Mucosa of rectum (tissue), 2 donors: ENCODE measurements around the gene IL5.

Experiments used
- H3K27ac ChIP-seq, 2 donors: one replicate each; pipeline ENCODE4 v1.7.0; 2013; ENCODE audit warnings: inconsistent platforms in 2 of 2, low read depth in 2 of 2, low read length in 2 of 2
- H3K27me3 ChIP-seq, 2 donors: one replicate each; pipeline ENCODE4 v1.7.0; 2013; ENCODE audit warnings: low read length in 2 of 2; ENCODE audit not compliant: control insufficient read depth in 2 of 2, insufficient read depth in 2 of 2
- H3K36me3 ChIP-seq, 2 donors: one replicate each; pipeline ENCODE4 v1.7.0; 2013; ENCODE audit warnings: low read length in 2 of 2; ENCODE audit not compliant: control insufficient read depth in 2 of 2, insufficient read depth in 2 of 2
- H3K4me1 ChIP-seq, 2 donors: one replicate each; pipeline ENCODE4 v1.7.0; 2013; ENCODE audit warnings: low read length in 2 of 2, mild to moderate bottlenecking in 1 of 2; ENCODE audit not compliant: control insufficient read depth in 2 of 2, insufficient read depth in 2 of 2
- H3K4me3 ChIP-seq, 2 donors: one replicate each; pipeline ENCODE4 v1.7.0; 2013; ENCODE audit warnings: low read length in 2 of 2
- H3K9ac ChIP-seq, 2 donors: one replicate each; pipeline ENCODE4 v1.7.0; 2013; ENCODE audit warnings: low read length in 2 of 2, low read depth in 1 of 2, mild to moderate bottlenecking in 1 of 2
- H3K9me3 ChIP-seq, 2 donors: one replicate each; pipeline ENCODE4 v1.7.0; 2013; ENCODE audit warnings: low read length in 2 of 2; ENCODE audit not compliant: control insufficient read depth in 2 of 2
- donor health status: healthy.
- donor health status: Normal muscosa, but diverticular disease.

The IL5 gene

GRCh38 chr5:132500244-132500930 is 42.9 kb downstream of the IL5 start:
- Histone ChIP-seq H3K27me3 (no peaks in the 10 kb centered on the region), H3K9ac (peak overlapping the region; percentile 61 to 63), H3K4me1 (peaks cover 73 to 80% of the 10 kb centered on the region in 2 donors)

DNA sequence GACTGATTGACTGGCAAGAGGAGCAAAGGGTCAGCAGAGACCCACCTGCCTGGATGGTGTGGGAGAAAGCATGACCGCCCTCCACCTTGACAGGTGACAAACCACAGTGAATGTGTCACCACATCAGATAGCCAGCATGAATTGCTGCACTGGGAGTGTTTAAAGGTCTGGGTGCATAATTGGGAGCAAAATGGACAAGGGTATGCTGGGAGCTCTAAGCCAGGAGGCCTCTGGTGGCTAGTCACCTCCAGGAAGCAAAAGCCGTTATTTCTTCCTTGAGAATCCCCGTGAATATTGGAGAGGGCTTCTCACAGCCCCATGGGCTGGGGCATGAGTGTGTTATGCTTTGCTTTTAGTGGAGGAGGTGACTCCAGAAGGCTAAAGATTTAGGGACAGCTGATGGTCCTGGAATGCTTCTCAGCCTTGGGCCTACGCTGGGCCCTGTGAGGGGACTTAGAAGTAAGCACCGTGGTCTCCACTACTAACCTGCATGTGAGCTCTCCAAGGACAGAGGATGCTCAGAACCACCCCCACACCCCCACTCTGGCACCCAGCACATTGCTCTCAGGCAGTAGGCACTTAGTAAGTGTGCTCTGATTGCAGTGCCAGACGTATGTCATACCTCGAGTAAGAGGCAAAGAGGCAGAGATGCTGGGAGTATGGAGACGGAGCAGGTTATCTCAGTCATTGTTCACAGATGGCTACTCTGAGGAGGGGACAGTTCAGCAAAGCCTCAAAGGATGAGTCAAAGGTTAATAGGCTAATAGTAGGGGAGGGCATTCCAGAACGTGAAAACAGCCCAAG is 43.7 kb downstream of the IL5 start:
- Histone ChIP-seq H3K9me3 (no peaks in the 10 kb centered on the region), H3K4me1 (peaks cover 75 to 78% of the 10 kb centered on the region in 2 donors), H3K27ac (peak overlapping the region; percentile 95 to 100), H3K36me3 (no peaks in the 10 kb centered on the region), H3K9ac (peak overlapping the region in 1 of 2 donors; percentile 63), H3K4me3 (no peak overlapping the region), H3K27me3 (no peaks in the 10 kb centered on the region)

More at GRCh38 chr5:132500244-132500930, 42.9 kb downstream of the IL5 start:
- H3K36me3 ChIP-seq: no peaks in the 10 kb centered on the region
- peak overlapping the region; percentile 95 to 100 for H3K27ac ChIP-seq
- H3K9me3 ChIP-seq: no peaks in the 10 kb centered on the region
- H3K4me3 ChIP-seq: peak overlapping the region; percentile 17 to 19

DNA sequence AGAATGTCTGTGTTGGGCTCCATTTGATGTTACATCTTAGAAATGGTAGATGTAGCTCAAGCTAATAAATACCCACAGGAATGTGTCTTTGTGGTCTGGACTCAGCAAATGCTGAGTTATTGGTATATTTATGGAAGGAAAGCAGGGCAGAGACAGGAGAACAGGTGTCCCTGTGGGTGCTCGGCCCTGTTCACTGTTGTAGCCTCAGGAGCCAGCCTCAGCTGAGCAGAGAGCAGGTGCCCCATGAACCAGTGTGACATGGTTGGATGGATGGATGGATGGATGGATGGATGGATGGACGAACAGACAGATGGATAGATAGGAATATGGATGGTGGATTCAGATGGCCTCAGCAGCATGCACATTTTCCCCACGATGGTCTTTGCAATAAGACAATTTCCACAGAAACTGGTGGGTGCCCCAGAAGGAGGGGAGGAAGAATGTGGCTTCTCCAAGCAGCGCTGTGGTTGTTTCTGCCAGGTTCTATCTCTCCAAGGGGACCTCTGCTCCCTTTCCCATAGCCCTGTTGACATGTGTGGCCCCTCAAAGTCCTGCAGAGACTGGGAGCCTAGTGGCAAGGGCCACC is 44.5 kb downstream of the IL5 start:
- no peaks in the 10 kb centered on the region for H3K27me3 ChIP-seq
- no peak overlapping the region for H3K9ac ChIP-seq
- H3K9me3 ChIP-seq: no peaks in the 10 kb centered on the region
- no peaks in the 10 kb centered on the region for H3K36me3 ChIP-seq
- peak overlapping the region; percentile 97 to 100 for H3K27ac ChIP-seq
- peaks cover 69 to 77% of the 10 kb centered on the region in 2 donors for H3K4me1 ChIP-seq
- no peak overlapping the region for H3K4me3 ChIP-seq

- H3K4me1 ChIP-seq: peaks cover 63 to 73% of the 10 kb centered on the region in 2 donors
- peak overlapping the region in 1 of 2 donors; percentile 88 for H3K9ac ChIP-seq
- peak overlapping the region; percentile 97 to 100 for H3K27ac ChIP-seq
- no peaks in the 10 kb centered on the region for H3K9me3 ChIP-seq
- peak overlapping the region in 1 of 2 donors; percentile 88 for H3K4me3 ChIP-seq
- no peaks in the 10 kb centered on the region for H3K36me3 ChIP-seq
- H3K27me3 ChIP-seq: no peaks in the 10 kb centered on the region
Observed at GRCh38 chr5:132498152-132498551, 45.2 kb downstream of the IL5 start.

DNA sequence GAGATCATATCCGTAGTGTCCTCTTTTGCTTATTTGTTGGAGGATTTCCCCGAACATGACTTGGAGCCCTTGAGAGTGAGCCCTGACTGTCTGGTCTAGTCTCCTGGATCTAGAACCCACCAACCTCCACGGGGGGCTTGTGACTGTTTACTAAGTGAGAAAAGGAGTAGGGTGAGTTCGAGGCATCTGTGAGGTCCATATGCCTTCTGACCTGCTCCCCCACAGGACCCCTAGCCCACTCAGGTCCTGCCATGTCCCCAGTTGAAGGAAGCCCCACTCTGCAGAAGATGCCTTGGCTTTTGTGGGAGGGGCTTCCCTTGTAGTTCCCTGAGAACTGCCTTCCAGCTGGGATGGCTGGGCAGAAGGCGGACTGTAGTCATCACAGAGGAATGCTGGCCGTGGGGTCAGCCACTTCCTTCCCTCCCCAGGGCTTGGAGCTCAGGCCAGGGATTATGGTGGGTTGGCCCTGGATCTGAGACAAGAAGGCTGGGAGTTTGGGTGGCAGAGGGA is 45.8 kb downstream of the IL5 start:
- Histone ChIP-seq H3K9me3 (no peaks in the 10 kb centered on the region), H3K27ac (peak overlapping the region; percentile 97 to 100), H3K9ac (peak overlapping the region; percentile 88 to 90), H3K27me3 (no peaks in the 10 kb centered on the region), H3K36me3 (no peaks in the 10 kb centered on the region), H3K4me3 (peak overlapping the region; percentile 73 to 88), H3K4me1 (peaks cover 57 to 67% of the 10 kb centered on the region in 2 donors)

GRCh38 chr5:132496631-132497487 is 46.5 kb downstream of the IL5 start:
- peak overlapping the region; percentile 88 to 90 for H3K9ac ChIP-seq
- H3K27ac ChIP-seq: peak overlapping the region; percentile 97 to 100
- peaks cover 56 to 65% of the 10 kb centered on the region in 2 donors for H3K4me1 ChIP-seq
- no peaks in the 10 kb centered on the region for H3K9me3 ChIP-seq
- H3K36me3 ChIP-seq: no peaks in the 10 kb centered on the region
- no peaks in the 10 kb centered on the region for H3K27me3 ChIP-seq
- peak overlapping the region; percentile 73 to 88 for H3K4me3 ChIP-seq

DNA sequence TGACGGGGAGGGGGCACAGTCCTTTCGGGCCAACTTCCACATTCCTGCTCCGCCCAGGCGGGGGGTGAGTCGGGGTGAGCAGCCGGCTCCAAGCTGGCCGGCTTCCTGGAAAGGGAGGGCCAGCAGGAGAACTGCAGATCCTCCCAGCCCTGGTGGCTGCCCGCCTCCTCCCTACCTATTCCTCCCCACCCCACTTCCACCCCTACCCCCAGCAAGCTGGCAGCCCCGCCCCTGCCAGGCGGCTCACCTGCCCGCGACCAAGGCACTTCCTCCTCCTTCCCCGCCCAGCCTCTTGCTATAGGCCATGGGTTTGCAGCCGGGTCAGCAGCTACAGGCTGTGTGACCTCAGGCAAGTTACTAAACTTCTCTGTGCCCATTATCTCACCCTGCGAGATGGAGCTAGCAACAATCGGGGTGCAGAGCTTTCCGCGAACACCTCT is 47.1 kb downstream of the IL5 start:
- Histone ChIP-seq H3K27me3 (no peaks in the 10 kb centered on the region), H3K27ac (peak overlapping the region; percentile 97 to 100), H3K4me3 (peak overlapping the region; percentile 73 to 88), H3K36me3 (no peaks in the 10 kb centered on the region), H3K9ac (peak overlapping the region; percentile 88 to 90), H3K4me1 (peaks cover 55 to 65% of the 10 kb centered on the region in 2 donors), H3K9me3 (no peaks in the 10 kb centered on the region)

GRCh38 chr5:132495667-132496190 is 47.6 kb downstream of the IL5 start:
- Histone ChIP-seq H3K4me3 (peak overlapping the region; percentile 73 to 88), H3K9me3 (no peaks in the 10 kb centered on the region), H3K36me3 (no peaks in the 10 kb centered on the region), H3K9ac (peak overlapping the region; percentile 88 to 92), H3K27me3 (no peaks in the 10 kb centered on the region), H3K4me1 (peaks cover 53 to 63% of the 10 kb centered on the region in 2 donors), H3K27ac (peak overlapping the region; percentile 97 to 100)

GRCh38 chr5:132493821-132494220 is 49.5 kb downstream of the IL5 start:
- Histone ChIP-seq H3K4me3 (no peak overlapping the region), H3K9ac (no peak overlapping the region), H3K27me3 (no peaks in the 10 kb centered on the region), H3K4me1 (peaks cover 48 to 54% of the 10 kb centered on the region in 2 donors), H3K9me3 (no peaks in the 10 kb centered on the region), H3K36me3 (peaks cover 3 to 7% of the 10 kb centered on the region in 2 donors), H3K27ac (peak overlapping the region in 1 of 2 donors; percentile 100)
